ENCODE measurements around the gene LIMS2. TPM values are rescaled to one million over a fixed set of nuclear protein-coding genes. Genes with fewer than 3 reads are reported as not detected.

The LIMS2 gene
- total RNA-seq, 4 donors from 2014 or later, result 34.5 to 198 (median 91.3) TPM

GRCh38 chr2:127713562-127713961 lies 38.2 kb upstream of the LIMS2 start:
- H3K9me3 ChIP-seq, result no peaks in the 10 kb centered on the region
- DNase-seq, result no peak
- H3K27ac ChIP-seq, result no peak overlapping the region
- TF ChIP-seq POLR2A (IDR thresholded peaks at IDR 0.05) (no peak), POLR2AphosphoS5 (IDR thresholded peaks at IDR 0.05) (no peak), EP300 (IDR thresholded peaks at IDR 0.05; ENCODE audit: low read depth) (no peak)
- TF ChIP-seq, protein P1, sequence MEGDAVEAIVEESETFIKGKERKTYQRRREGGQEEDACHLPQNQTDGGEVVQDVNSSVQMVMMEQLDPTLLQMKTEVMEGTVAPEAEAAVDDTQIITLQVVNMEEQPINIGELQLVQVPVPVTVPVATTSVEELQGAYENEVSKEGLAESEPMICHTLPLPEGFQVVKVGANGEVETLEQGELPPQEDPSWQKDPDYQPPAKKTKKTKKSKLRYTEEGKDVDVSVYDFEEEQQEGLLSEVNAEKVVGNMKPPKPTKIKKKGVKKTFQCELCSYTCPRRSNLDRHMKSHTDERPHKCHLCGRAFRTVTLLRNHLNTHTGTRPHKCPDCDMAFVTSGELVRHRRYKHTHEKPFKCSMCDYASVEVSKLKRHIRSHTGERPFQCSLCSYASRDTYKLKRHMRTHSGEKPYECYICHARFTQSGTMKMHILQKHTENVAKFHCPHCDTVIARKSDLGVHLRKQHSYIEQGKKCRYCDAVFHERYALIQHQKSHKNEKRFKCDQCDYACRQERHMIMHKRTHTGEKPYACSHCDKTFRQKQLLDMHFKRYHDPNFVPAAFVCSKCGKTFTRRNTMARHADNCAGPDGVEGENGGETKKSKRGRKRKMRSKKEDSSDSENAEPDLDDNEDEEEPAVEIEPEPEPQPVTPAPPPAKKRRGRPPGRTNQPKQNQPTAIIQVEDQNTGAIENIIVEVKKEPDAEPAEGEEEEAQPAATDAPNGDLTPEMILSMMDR (IDR thresholded peaks at IDR 0.05), result no peak
- in situ Hi-C loops (cut with MboI; ENCODE audit: low pct_ligation_motif_present in 1 of 4, low pct_unique_long_range_greater_than_20kb in 1 of 4, low sequenced_read_pairs in 3 of 4), result no loop called here
- no peaks in the 10 kb centered on the region for H3K4me1 ChIP-seq
- intact Hi-C loops (cut with DNase I; ENCODE audit: low total_unique reads), result no loop called here
- WGBS, 2 donors (ENCODE audit: low coverage in 1 of 2), result 94% methylated on average over 6 to 25 of the region's 25 CpGs
- H3K27me3 ChIP-seq, result no peaks in the 10 kb centered on the region
- H3K4me3 ChIP-seq, result no peak overlapping the region
- peaks cover 0 to 16% (median 4%) of the 10 kb centered on the region in 4 donors for H3K36me3 ChIP-seq

GRCh38 chr2:127712999-127713398 lies 37.7 kb upstream of the LIMS2 start:
- 85 to 96% methylated on average over 2 of the region's 2 CpGs for WGBS, 2 donors (ENCODE audit: low coverage in 1 of 2)
- Histone ChIP-seq H3K27ac (no peak overlapping the region), H3K9me3 (no peaks in the 10 kb centered on the region), H3K27me3 (no peaks in the 10 kb centered on the region), H3K36me3 (peaks cover 0 to 22% (median 5%) of the 10 kb centered on the region in 4 donors), H3K4me1 (no peaks in the 10 kb centered on the region), H3K4me3 (no peak overlapping the region)
- DNase-seq, result no peak
- intact Hi-C loops (cut with DNase I; ENCODE audit: low total_unique reads) (no loop called here), in situ Hi-C loops (cut with MboI; ENCODE audit: low pct_ligation_motif_present in 1 of 4, low pct_unique_long_range_greater_than_20kb in 1 of 4, low sequenced_read_pairs in 3 of 4) (no loop called here)
- TF ChIP-seq POLR2AphosphoS5 (IDR thresholded peaks at IDR 0.05) (no peak), POLR2A (IDR thresholded peaks at IDR 0.05) (no peak), EP300 (IDR thresholded peaks at IDR 0.05; ENCODE audit: low read depth) (no peak)
- TF ChIP-seq, protein P1 (IDR thresholded peaks at IDR 0.05), result no peak

GRCh38 chr2:127709336-127709735 lies 34.0 kb upstream of the LIMS2 start:
- in situ Hi-C loops (cut with MboI; ENCODE audit: low pct_ligation_motif_present in 1 of 4, low pct_unique_long_range_greater_than_20kb in 1 of 4, low sequenced_read_pairs in 3 of 4), result no loop called here
- H3K4me3 ChIP-seq, result no peak overlapping the region
- H3K9me3 ChIP-seq, result no peaks in the 10 kb centered on the region
- intact Hi-C loops (cut with DNase I; ENCODE audit: low total_unique reads), result no loop called here
- 94 to 100% methylated on average over 5 to 13 of the region's 13 CpGs for WGBS, 2 donors (ENCODE audit: low coverage in 1 of 2)
- no peak for DNase-seq
- H3K36me3 ChIP-seq, result peaks cover 0 to 30% (median 9%) of the 10 kb centered on the region in 4 donors
- TF ChIP-seq EP300 (IDR thresholded peaks at IDR 0.05; ENCODE audit: low read depth), result no peak
- TF ChIP-seq, protein P1 (IDR thresholded peaks at IDR 0.05), result no peak
- TF ChIP-seq POLR2A (IDR thresholded peaks at IDR 0.05), result no peak
- TF ChIP-seq POLR2AphosphoS5 (IDR thresholded peaks at IDR 0.05), result no peak
- H3K4me1 ChIP-seq, result peaks cover 0 to 7% (median 0%) of the 10 kb centered on the region in 4 donors
- H3K27me3 ChIP-seq, result no peaks in the 10 kb centered on the region
- no peak overlapping the region for H3K27ac ChIP-seq

DNA sequence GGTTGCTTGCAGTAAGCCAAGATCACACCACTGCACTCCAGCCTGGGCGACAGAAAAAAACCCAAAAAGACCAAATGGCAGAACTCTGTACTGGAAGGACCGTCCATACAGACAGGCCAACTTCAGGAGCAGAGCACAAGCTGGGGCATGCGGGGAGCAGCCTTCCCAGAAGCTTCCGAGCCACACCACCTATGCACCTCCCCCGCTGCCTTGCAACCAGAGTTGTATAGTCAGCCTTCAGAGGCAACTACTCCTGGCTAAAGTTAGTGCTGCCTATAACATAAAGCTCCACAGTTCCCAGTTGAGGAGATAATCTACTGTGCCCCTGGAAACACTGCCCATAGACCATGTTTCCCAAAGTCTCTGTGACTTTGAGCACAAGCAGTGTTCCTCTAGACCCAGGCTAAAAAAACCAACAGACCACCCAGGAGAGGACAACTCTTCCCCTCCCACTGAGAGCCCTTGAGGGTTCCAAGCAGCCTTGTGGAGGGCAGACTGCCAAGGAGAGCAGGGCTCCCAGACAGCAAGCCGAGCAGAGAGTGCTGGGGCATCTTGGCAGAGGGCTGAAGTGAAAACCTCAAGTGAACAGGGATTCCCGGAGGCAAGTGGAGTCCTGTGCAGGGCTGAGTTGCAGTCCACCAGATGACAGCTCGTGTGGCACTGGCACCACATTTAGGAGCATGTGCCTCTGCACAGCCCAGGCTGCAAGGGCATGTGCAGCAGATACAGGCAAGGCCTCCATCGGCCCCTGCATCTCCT lies 32.7 kb upstream of the LIMS2 start:
- peaks cover 5 to 19% (median 6%) of the 10 kb centered on the region in 4 donors for H3K4me1 ChIP-seq
- H3K27me3 ChIP-seq, result no peaks in the 10 kb centered on the region
- in situ Hi-C loops (cut with MboI; ENCODE audit: low pct_ligation_motif_present in 1 of 4, low pct_unique_long_range_greater_than_20kb in 1 of 4, low sequenced_read_pairs in 3 of 4) (no loop called here), intact Hi-C loops (cut with DNase I; ENCODE audit: low total_unique reads) (no loop called here)
- H3K4me3 ChIP-seq, result no peak overlapping the region
- H3K9me3 ChIP-seq, result no peaks in the 10 kb centered on the region
- H3K27ac ChIP-seq, result no peak overlapping the region
- H3K36me3 ChIP-seq, result peaks cover 0 to 23% (median 9%) of the 10 kb centered on the region in 4 donors
- 93 to 94% methylated on average over 3 to 9 of the region's 9 CpGs for WGBS, 2 donors (ENCODE audit: low coverage in 1 of 2)
- TF ChIP-seq, protein P1 (IDR thresholded peaks at IDR 0.05), result no peak
- DNase-seq, result no peak

Measured in transverse colon (tissue), 4 donors.